Measurements from ENCODE around the gene CCDC78.

DNA sequence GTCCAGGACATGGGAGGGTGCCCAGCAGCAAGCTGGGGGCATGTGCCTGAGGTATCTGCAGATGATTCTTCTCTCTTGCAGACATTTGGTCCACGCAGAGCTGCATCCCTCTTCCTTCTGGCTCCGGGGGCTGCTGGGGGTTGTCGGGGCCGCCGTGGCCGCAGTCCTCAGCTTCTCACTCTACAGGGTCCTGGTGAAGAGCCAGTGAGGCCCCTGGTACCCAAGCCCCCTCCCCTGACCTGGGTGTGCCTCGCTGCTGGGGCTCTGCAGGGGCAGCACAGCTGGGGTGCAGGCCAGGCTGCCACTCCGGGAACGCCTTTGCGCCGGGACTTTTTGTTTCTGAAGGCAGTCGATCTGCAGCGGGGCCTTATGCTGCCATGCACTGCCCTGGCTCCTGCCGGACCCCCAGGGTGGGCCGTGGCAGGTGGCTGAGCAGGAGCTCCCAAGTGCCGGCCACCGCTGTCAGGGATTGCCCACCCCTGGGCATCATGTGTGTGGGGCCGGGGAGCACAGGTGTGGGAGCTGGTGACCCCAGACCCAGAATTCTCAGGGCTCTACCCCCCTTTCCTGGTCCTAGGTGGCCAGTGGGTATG, 52.7 kb downstream of the CCDC78 start:
- TF ChIP-seq, protein P1, sequence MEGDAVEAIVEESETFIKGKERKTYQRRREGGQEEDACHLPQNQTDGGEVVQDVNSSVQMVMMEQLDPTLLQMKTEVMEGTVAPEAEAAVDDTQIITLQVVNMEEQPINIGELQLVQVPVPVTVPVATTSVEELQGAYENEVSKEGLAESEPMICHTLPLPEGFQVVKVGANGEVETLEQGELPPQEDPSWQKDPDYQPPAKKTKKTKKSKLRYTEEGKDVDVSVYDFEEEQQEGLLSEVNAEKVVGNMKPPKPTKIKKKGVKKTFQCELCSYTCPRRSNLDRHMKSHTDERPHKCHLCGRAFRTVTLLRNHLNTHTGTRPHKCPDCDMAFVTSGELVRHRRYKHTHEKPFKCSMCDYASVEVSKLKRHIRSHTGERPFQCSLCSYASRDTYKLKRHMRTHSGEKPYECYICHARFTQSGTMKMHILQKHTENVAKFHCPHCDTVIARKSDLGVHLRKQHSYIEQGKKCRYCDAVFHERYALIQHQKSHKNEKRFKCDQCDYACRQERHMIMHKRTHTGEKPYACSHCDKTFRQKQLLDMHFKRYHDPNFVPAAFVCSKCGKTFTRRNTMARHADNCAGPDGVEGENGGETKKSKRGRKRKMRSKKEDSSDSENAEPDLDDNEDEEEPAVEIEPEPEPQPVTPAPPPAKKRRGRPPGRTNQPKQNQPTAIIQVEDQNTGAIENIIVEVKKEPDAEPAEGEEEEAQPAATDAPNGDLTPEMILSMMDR (IDR thresholded peaks at IDR 0.05), result no peak
- no peak for TF ChIP-seq POLR2AphosphoS5 (IDR thresholded peaks at IDR 0.05)
- TF ChIP-seq POLR2A (IDR thresholded peaks at IDR 0.05), result no peak
- no peak for TF ChIP-seq EP300 (IDR thresholded peaks at IDR 0.05)
